GM12872 (cell line): ENCODE measurements around the gene TTLL1.
A peak's percentile ranks its signal among the peaks of the same experiment; 100 is the strongest.

Experiments
- TF ChIP-seq, protein P1 (sequence below): IDR thresholded peaks from 3 replicates; pipeline ENCODE4 v1.5.1; 2011; ENCODE audit warnings: low read depth, mild to moderate bottlenecking, low read length, moderate library complexity; ENCODE audit not compliant: insufficient read depth

TTLL1 gene

DNA sequence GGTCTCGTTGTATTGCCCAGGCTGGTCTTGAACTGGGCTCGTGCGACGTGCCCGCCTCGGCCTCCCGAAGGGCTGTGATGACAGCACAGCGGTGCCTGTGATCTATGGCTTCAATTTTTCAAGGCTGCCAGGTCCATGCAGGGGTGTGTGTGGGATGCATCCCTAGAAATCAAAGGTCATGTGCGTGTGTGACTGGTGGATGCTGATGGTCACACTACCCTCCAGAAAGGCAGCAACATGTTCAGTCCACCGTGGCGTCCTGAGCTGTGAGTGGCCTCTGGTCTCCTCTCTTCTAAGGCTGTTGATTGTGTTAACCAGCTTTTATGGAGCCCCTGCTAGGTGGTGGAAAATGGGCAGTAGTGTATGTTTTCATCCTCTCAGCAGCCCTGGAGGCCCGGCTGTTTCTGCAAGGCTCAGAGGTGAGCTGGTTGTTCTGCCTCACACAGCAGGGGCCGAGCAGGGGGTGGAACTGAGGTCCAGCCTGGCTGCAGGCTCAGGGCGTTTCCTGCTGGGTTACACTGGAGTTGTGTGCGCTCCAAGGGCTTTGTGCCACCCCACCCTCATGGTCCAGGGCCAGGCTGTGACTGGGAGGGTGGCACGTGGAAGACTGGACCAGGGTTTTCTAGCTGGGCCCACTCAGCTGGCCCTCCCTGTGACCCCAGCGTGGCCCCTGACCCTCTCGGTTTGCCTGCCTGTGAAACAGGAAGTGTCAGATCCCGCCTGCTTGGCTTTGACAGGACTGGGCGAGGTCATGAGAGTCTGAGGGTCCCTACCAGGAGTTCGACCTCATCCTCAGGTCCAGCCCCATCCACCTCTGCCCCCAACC, 29.0 kb upstream of the TTLL1 start:
- TF ChIP-seq, protein P1, sequence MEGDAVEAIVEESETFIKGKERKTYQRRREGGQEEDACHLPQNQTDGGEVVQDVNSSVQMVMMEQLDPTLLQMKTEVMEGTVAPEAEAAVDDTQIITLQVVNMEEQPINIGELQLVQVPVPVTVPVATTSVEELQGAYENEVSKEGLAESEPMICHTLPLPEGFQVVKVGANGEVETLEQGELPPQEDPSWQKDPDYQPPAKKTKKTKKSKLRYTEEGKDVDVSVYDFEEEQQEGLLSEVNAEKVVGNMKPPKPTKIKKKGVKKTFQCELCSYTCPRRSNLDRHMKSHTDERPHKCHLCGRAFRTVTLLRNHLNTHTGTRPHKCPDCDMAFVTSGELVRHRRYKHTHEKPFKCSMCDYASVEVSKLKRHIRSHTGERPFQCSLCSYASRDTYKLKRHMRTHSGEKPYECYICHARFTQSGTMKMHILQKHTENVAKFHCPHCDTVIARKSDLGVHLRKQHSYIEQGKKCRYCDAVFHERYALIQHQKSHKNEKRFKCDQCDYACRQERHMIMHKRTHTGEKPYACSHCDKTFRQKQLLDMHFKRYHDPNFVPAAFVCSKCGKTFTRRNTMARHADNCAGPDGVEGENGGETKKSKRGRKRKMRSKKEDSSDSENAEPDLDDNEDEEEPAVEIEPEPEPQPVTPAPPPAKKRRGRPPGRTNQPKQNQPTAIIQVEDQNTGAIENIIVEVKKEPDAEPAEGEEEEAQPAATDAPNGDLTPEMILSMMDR: no peak

DNA sequence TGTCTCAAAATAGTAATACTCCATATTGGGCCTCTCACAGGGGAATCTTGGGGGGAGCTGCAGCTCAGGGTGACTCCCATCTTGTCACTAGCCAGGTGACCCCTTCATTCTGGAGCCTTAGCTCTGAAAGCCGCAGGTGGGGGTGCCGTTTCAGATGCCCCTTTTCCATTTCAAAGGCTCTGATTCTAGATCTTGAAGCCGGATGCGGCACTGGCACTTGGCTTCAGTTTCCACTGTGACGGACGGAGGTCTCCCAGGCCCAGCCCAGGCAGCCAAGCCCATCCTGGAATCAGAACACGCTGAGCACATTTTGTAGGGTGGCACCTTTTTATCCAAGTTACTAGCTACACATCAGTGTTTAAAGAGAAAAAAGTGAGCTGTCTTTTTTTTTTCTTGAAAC, 27.7 kb upstream of the TTLL1 start:
- TF ChIP-seq, protein P1: no peak

DNA sequence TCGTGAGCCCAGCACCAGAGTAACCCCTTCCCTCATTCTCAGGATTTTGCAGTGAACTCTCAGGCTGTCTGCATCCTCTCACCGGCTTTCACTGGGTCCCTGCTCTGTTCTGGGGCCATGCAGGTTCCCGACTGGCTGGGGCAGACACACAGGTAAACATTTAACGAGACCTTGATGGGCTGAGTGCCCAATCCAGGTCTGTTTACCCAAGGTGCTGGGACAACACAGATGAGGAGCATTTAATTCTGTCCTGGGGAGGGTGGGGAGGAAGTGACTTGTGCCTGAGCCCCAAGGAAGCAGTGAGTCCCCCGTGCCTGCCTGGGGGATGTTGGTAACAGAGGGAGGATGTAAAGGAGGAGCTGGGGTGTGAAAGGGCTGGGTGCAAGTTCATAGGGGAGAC, 25.8 kb upstream of the TTLL1 start:
- TF ChIP-seq, protein P1: no peak

DNA sequence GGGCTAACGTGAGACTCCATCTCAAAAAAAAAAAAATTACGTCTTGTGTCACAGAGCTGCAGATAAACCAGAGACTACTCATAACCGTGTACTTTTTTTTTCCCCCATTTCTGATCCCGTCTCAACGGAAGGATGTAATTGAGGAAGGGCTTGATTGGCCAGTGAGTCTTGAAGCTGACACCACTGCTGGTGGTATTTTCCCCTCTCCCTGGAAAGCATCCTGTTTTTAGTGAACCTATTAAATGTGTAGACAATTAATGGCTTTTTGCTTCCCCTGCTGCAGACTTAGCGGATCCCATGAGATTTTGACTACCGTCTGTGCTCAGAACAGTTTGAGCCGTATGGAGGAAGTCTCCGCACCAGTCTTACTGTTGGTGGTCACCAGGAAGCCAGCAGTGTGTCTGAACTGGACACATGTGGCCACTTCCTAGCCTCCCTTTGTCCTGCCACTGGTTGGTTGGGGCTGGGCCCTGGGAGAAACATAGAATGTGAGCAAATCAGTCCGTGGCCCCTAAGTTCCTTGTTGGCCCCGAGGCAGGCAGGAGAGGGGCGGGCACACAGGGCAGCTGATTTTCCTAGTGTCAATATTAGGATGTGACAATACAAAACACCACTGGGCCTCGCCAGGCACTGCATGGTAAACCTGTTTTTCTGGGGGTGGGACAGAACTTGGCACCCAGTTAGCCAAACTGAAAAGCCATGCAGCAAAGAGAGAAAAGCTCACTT, 24.5 kb upstream of the TTLL1 start:
- TF ChIP-seq, protein P1: no peak

DNA sequence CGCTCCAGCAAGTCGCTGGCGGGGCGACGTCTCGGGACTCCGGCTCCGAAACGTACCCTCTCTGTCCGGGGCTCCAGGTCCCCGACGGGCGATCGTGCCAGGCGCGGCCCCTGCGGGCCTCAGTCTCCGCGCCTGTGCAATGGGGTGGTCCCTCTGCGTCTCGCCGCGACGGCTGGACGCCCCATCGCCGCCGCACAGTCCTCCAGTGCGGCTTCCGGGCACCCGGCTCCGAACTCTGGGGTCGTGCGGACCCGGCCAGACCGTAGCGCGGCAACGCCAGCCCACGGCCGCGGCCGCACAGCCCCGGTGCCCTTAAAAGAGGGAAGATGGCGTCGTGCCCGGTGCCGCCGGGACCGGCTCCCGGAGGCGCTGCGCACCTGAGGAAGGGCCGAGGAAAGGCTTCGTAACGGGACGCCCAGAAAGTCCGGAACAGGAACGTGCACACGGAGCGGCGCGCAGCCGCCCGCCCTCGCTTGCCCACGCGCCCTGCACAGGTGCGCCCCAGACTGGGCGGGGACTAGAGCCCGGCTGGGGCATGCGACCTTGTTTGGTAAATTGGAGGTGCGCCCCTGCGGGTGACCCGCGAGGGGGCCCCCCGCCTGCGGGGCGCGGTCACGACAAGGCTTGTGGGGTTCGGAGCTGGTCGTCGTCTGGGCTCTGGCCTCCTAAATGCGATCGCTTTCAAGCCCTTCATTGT, 21.9 kb upstream of the TTLL1 start:
- TF ChIP-seq, protein P1: 0 out of 3 replicates have a peak, but pooled peaks have one; percentile 22

DNA sequence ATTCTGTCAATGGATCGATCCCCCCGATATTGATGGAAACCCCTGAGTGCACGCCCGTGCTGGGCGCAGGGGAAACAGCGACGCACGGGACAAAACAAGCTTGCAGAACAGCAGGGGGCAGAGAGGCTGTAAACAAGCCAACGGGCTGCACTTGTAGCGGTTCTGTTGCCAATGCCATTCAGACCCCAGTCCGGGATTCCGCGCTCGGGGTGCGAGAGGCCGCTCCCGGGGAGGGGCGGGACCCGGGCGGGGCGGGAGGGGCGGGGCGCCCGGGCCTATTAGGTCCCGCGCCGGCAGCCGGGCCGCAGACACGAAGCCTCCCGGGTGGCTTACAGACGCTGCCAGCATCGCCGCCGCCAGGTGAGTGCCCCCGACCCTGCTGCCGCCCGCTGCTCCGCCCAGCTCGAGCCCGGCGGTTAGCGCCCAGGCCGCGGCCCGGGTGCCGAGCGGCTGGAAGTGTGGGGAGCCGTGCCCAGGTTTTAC, 21.3 kb upstream of the TTLL1 start, which contains the start of gene BIK:
Gene BIK, plus strand, starts transcription at position 307 of the 483 bp plus-strand sequence. CDS start 13,273 bp downstream, outside the sequence.
- TF ChIP-seq, protein P1: peak; percentile 51; the same call in 2 of the 3 replicates
